Jurkat, Clone E6-1 (cell line): Measurements from ENCODE around the gene DOK7.

Experiments used
- DNase-seq: peaks from one replicate; pipeline ENCODE4 v3.0.0-alpha.2; 2011; ENCODE audit warnings: low read depth, low spot score
- H3K4me3 ChIP-seq: 2 replicates; pipeline ENCODE4 v1.5.1; 2011; ENCODE audit warnings: mild to moderate bottlenecking, low read length, control low read depth, moderate library complexity

The DOK7 gene

DNA sequence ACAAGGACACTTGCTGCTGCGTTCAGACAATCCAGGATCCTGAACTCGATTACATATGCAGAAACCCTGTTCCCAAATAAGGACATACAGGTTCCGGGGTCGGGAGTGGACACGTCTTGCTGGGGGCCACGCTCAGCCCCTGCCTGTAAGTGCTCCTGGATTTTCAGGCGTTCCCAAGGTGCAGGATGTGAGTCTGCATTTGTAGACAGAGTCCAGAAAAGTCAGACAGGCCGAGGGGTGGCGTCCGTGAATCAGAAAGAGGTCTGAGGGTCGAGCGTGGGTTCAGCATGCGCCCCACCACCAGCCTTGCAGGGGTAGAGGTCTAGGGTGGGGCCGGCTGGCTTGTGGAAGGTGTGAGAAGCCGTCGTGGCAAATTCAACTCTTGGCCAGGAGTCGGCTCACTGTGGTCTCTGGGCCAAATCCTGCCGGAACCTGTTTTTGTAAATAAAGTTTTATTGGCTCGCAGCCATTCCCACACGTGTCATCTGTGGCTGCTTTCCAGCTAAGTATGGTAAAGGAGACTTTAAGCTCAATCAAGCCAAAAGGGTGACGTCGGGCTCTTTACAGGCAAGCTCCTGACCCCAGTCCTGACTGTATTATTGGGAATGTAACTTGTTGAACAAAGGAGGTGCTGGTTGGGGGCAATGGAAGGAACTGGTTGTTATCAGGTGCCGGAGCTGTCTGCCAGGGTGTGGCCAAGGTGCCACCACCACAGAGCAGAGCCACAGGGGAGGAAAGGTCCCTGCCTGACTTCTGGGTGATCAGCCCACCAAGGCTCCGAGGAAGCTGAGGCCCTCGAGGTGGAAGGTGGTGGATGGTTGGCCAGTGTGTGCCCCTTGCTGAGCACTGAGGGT is 7.4 kb downstream of the DOK7 start:
- H3K4me3 ChIP-seq, result no peak overlapping the region
- no peak for DNase-seq

GRCh38 chr4:3471098-3471760 is 8.1 kb downstream of the DOK7 start:
- H3K4me3 ChIP-seq, result no peak overlapping the region
- no peak for DNase-seq

GRCh38 chr4:3471886-3472285 is 8.8 kb downstream of the DOK7 start:
- no peak for DNase-seq
- no peak overlapping the region for H3K4me3 ChIP-seq

DNA sequence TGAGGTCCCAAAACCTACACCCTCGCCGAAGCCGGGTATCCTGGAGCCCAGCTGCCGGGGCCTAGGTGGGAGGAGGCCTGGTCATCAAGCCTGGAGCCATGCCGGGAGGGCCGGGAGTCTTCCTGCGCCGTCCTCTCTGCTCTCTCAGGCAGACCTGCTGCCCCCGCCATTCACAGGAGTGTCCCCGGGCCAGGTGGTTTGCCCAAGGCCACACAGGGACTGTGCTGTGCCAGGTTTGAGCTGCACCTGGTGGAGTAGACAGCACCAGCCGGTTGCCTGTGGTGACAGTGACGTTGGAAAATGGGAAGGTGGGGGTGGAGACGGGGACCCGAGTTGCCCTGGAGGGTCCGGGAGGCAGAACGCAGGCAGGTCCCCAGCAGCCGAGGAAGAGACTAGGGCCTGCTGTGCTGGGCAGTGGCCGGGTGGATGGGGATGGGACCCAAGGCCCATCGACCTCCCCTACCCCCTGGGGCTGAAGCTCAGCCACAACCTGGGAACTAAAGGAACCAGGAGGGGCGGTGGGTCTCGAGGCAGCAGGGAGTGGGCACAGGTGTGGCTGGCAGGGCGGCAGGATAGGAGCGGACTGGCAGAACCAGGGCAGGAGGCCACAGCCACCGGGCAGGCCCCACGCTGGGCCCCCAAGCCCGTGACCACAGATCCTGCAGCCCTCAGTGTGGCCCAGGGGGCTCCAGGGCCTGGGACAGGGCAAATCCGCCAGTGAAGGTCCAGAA is 9.5 kb downstream of the DOK7 start:
- H3K4me3 ChIP-seq, result no peak overlapping the region
- no peak for DNase-seq

GRCh38 chr4:3473181-3473950 is 10.3 kb downstream of the DOK7 start:
- no peak overlapping the region for H3K4me3 ChIP-seq
- DNase-seq, result no peak

- no peak overlapping the region for H3K4me3 ChIP-seq
- no peak for DNase-seq
Measured at GRCh38 chr4:3473996-3474765, 11.1 kb downstream of the DOK7 start.

GRCh38 chr4:3475041-3475712 is 12.1 kb downstream of the DOK7 start:
- no peak overlapping the region for H3K4me3 ChIP-seq
- DNase-seq, result no peak

GRCh38 chr4:3475713-3476260 is 12.7 kb downstream of the DOK7 start:
- DNase-seq, result no peak
- no peak overlapping the region for H3K4me3 ChIP-seq

DNA sequence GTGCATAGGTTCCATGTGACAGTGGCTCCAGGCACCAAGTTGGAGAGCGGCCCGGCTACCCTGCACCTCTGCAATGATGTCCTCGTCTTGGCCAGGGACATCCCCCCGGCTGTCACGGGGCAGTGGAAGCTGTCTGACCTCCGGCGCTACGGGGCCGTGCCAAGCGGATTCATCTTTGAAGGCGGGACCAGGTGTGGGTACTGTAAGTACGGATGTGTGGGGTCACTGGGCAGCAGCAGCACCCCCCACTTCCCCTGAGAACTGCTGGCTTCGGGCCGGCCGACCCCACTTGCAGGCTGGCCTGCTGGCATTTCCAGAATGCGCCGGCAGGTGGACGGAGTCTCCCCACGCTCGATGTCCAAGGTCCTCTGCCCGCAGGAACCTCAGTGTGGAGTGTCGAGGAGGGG is 13.2 kb downstream of the DOK7 start:
- no peak for DNase-seq
- no peak overlapping the region for H3K4me3 ChIP-seq

GRCh38 chr4:3476936-3477749 is 14.0 kb downstream of the DOK7 start:
- DNase-seq, result no peak
- no peak overlapping the region for H3K4me3 ChIP-seq

- H3K4me3 ChIP-seq, result no peak overlapping the region
- DNase-seq, result no peak
Measured at GRCh38 chr4:3477750-3478430, 14.8 kb downstream of the DOK7 start.

DNA sequence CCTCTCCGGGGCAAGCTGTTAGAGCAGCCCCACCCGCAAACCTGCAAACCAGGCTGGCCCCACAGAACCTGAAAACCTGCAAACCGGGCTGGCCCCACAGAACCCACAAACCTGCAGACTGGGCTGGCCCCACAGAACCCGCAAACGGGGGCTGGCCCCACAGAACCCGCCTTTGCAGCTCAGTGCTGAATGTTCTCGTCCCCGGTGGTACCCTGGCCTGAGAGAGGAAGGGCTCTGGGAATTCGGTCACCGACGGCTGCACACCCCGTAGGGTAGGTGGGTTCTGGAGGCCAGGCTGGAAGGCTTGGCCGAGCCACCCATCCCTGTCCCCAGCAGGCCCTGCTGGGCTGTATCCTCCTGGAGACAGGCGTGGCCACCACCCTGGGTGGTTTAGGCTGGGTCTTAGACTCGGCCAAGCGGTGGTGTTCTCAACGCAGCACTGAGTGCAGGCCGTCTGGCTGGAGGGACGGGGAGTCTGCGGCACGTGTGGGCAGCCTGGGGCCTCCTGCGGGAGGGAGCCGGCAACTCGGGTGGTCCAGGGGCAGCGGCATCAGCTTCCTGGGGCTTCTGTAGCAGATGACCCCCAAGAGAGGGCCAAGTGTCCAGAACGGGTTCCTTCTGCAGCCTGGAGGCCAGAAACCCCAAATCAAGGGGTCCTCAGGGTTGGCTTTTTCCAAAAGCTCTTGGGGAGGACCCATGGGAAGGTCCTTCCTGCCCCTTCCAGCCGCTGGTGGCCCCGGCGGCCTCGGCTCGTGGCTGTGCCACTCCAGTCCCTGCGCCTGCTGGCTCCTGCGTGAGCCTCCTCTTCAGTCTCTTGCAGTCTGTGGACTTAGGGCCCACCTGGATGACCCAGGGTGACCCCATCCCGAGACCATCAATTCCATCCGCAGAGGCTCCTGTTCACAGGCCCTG is 15.6 kb downstream of the DOK7 start:
- H3K4me3 ChIP-seq, result no peak overlapping the region
- no peak for DNase-seq

GRCh38 chr4:3479358-3480101 is 16.4 kb downstream of the DOK7 start:
- H3K4me3 ChIP-seq, result no peak overlapping the region
- DNase-seq, result no peak

DNA sequence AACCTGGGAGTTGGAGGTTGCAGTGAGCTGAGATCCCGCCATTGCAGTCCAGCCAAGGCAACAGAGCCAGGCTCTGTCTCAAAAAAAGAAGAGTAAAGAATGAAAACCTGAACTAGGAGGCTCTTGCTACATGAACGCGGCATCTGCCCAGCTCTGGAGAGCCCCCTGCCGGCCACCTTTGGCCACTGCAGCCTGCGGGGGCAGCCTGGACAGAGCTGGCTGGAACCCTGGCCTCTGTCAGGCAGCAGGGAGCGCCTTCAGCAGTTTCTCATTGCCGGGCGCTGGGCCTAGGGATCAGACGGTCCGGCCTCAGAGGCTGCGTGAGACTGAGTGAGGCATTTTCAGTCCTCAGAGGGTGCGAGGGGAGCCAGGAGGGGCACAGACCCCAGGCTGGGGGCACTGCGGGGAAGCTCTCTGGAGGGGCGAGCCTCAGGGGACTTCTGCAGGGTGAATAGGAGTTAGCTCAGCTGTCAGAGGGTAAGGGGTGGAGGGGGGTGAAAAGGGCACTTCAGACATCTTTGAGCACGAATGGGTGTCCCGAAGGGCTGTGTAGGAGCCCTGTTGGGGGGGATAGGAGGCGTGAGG is 17.5 kb downstream of the DOK7 start:
- no peak overlapping the region for H3K4me3 ChIP-seq

GRCh38 chr4:3481113-3481531 is 18.0 kb downstream of the DOK7 start:
- H3K4me3 ChIP-seq, result no peak overlapping the region
- no peak for DNase-seq

More for the DNA sequence above, 17.5 kb downstream of the DOK7 start:
- peak; percentile 25 for DNase-seq
